OCI-M2 (cell line): ENCODE data around the gene MAMLD1.

ENCODE experiments used
- DNase-seq: peaks from one replicate; lab custom pipeline; 2025; ENCODE audit not compliant: unreplicated experiment; lab: John Stamatoyannopoulos, UW

The MAMLD1 gene

DNA sequence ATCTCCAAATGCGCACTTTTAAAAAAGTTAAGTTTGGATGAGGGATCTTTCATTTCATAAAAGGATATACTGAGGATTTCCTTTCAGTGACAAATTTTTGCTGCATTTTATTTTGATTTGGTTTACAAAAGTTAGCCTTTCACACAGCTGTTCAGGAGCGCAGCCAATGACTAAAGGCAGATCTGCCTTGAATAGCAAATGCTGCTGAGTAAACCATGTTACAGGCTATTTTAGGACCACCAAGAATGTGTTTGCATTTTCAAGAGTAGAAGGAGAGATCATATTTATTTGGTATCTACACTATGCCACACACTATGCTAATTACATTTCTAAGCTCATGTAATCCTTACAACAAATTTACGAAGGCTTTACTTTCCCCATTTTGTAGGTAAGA lies 92.1 kb downstream of the MAMLD1 start:
- DNase-seq = no peak

DNA sequence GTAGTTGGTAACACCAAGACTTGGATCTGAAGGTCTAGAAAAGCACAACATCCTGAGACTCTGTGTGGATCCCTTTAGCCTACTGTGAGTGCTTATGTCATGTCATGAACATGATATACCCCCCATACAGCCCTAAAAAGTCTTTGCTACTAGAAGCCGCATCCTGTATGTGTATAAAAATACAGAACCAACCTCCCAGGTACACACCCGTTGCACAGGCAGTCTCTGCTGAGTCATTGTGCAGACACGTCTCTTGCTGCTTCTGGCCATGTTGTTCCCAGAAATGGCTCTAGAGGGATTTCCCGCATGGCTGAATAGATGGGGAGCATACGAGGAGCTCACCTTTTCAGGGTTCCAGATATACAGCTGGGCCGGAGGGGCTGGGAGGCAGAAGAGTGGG lies 93.3 kb downstream of the MAMLD1 start:
- DNase-seq = no peak

DNA sequence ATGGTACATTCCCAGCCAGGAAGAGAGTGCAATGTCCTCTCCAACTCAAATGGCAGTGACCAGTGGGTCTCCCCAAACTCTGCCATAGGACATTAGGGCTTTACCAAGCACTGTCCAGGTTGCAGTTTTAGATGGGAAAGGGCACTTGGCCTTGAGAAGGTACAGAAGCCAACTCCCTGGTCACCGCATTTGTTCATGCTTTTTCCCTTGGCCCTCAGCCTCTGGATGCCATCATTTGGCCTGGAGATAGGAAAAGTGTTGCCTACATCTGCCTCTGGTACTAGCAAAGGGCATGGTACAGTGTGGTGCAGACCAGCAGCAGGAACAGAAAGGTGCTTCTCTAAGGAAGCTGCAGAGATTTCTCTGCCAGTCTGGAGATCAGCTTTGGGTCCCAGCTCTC lies 93.8 kb downstream of the MAMLD1 start:
- no peak for DNase-seq

DNA sequence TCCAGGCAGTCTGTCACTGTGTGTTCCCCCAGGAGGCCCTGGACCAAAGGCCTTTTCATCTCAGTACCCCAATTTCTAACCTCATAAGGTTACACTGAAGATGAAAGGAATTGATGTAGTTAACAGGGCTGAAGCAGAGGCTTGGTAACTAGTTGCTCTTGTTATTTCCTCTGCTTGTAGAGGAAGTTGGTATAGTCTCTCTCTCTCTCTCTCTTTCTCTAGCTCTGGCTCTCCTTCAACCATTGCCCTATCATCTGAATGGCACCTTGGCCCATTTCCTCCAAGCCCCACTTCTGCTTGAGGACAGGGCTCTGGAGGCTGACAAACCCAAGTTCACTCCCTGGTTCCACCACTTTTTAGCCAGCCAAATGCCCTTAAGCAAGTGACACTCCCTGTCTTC lies 96.1 kb downstream of the MAMLD1 start:
- DNase-seq = no peak

DNA sequence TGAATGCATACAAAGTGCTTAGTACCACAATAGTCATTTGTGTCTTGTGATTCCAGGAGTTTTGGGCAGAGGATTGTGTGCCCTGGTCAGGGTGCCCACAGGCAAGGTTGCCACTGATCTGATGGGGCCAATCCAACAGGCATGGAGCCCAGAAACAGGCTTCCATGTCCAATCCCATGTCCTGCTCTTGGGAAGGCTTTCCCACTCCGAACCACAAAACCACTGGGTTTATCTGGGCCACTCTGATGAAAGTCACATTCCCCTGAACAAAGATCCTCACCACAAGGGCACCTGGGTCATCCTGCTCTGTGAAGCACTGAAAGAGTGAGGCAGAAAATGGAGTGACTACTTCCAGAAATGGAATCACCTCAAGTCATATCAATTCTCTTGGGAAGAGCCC lies 96.9 kb downstream of the MAMLD1 start:
- no peak for DNase-seq

DNA sequence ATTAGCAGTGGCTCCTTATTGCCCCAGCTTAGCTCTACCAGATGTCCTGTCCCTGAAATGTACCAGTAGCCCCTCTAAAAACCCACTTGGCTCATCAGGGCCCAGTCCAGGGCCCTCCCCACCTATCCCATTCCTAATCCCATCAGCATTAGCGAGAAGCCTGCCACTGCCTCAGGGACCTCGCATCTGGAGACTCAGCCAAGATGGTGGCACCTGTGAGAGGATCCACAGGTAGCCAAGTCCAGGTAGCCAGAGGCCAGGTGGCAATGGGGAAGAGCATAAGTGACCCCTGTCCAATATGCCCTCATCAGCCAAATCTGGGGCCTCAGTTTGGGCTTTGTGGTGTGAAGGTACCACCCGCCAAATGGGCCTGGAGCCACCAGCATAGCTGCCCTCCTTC lies 97.7 kb downstream of the MAMLD1 start:
- DNase-seq = no peak

DNA sequence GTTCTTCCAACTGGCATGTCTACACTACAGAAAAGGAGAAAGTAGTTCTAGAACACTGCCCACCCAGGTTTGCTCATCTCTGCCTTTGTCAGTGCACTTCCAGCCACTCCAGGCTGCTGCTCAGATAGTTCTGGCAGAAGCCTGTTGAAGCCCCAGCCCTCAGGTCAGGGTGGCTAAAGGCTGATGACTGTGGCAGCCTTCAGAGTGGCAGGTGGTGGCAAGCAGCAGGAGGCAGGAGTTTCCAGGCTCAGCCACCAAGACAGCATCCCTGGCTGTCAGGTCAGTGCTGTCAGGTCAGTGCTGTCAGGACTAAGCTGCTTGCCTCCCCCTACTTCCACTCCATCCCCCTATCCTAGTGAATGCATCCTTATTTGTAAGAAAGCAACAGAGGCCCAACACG lies 100.4 kb downstream of the MAMLD1 start:
- DNase-seq = no peak

DNA sequence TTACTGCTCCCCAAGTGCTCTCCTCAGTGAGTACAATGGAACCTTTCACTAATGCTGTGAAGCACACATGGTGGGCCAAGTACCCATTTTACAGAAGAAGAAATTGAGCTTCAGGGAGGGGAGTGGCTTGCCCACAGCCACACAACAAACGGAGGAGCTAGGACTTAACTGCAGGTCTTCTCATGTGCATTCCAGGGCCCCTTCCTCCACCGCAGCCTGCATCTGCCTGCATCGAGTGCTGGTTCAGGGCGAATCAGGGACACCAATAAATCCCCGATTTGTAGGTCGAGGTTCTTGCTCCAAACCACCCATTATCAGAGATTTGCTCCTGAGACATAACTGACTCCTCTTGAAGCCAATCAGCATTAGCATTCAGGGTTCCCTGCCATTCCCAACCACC lies 100.9 kb downstream of the MAMLD1 start:
- no peak for DNase-seq

DNA sequence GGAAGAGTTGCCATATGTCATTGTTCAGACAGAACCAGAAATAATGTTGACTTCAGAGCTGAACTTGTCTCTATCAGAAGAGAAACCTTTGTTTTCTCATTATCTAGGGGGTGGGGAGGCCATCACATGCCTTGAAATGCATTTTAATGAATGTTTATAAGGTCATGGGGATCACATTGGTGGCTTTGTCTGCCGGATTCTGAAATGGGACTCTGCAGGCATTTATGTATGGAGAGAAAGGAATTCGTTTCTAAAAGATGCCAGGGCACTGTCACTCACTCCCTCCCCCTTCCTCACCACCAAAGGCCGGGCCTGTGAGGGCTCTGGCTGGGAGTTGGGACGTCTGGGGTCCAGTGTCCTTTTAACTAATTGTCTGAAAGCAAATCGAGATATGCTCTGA lies 102.2 kb downstream of the MAMLD1 start:
- no peak for DNase-seq

DNA sequence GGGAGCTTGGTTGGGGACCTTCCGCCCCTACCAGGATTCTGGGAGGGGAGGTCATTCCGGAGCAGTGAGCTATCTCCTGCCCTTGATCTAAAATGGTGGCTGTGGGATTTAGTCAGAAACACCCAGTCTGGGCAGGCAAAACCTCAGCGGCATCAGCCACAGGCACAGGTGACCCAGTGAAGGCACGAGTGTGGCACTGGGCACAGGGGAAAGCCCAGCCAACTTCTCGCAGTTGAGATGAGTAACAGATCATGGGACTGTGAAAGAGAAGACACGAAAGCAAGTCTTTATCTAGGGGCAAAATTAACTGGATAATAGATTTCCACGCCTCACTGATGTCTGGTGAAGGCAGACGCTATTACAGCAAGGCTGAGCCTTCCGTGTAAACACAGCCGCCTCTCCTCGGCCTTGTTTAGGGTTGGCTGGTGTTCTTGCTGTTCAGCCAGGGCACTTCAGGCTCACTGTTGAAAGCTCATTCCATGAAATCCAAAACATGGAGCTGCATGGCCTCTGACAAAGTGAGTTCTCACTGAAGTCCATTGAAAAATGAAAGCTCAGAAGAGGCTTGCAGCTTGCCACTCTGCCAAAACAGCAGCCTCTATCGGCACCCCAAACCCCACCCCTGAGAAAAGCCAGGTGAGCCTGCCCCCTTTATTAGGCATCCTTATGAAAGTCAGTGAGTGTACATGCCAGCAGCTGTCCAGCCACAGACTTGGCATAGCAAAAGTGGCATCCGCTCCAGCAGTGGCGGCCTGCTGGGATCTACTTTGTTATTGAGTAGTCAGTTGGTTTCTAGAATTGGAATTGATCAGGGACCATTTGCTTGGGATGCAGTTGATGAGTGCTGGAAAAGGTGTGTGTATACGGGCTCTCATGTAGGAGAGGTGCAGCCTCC lies 103.0 kb downstream of the MAMLD1 start:
- DNase-seq = no peak

DNA sequence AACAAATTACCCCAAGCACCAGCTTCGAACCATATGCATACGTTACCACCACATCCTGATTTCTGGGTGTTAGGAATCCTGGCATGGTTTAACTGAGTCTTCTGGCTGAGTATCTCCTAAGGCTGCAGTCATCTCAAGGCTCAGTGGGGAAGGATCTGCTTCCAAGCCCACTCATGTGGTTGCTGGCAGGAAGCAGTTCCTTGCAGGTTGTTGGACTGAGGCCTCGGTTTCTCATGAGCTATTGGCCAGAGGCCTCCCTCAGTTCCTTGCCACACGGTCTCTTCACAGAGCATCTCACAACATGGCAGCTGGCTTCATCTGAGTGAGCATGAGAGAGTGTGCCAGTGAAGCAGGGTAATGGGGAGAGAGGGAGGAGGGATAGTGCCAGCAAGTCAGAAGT lies 109.2 kb downstream of the MAMLD1 start:
- DNase-seq = no peak

DNA sequence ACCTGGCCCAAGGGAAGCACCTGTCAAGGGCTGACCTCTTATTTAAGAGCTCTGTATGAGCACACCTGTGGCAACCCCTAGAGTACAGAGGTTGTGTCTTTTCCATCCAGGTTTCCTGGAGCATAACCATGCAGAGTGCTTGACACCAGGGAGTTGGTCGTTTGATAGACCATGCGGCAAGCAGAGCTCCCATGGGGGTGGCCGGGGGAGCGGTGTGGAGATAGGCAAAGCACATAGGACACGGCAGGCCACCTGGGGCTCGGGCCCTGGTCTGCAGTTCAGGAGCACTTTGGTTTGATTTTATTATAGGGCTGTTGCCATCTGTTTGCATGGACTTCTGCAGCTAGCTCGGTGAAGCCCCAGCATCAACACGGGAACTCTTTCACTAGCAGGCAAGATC lies 110.3 kb downstream of the MAMLD1 start:
- no peak for DNase-seq

DNA sequence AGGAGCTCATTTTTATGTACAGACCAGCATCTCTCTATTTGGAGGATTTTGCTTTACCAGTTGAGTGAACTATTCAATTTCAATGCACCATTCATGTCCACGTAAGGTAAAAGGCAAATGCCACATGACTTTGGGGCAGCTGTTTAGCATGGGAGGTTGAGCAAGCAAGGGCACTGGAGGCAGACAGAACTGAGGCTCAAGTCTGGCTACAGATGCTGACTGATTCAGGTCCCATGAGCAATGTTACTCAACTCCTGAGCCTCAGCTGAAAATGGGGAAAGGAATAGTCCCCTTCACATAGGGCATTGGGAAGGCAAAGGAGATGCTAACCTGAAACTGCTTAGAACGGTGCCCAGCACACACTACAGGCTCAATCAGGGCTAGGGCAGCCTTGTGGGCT lies 112.3 kb downstream of the MAMLD1 start:
- no peak for DNase-seq

DNA sequence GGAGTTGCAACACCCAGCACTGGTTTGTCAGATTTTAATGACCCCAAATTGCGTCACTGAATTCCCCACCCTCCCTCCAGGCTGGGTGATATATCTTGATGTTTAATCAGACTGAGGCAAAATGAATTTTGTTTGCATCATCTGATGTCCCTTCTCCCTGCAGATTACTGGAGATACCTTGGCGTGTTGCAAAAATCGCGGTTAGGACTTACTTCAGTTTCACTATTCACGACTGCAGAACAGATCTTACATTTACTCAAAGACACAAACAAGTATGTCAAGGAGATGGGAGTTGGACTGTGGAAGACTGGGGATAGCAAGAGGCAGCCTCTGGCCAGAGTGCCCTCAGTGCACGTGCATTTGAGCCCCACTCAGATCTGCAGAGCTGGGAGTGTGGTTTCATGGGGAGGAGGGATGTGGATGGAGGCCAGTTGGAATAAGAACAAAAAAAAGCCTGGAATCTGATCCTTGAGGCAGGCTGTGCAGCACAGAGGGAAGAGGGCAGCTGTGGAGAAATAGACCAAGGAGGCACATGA lies 113.1 kb downstream of the MAMLD1 start:
- DNase-seq = no peak

DNA sequence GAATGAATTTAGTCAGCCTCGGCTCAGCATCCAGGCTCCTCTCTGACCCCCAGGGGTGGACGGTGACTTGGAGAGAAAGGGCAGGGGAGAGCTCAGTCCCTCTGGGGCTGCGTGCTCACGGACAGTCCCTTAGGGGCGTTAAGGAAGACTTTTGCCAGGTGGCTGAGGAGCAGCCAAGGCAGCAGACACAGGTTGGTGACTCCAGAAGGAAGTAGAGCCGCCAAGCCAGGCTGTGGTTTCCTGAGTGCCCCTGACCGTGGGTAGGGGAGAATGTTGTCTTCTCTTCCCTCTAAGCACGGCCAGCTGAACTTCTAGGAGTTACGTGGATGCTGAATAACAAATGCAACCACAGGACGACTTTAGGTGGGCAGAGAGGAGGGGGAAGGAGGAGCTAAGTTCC lies 114.3 kb downstream of the MAMLD1 start:
- DNase-seq = no peak

DNA sequence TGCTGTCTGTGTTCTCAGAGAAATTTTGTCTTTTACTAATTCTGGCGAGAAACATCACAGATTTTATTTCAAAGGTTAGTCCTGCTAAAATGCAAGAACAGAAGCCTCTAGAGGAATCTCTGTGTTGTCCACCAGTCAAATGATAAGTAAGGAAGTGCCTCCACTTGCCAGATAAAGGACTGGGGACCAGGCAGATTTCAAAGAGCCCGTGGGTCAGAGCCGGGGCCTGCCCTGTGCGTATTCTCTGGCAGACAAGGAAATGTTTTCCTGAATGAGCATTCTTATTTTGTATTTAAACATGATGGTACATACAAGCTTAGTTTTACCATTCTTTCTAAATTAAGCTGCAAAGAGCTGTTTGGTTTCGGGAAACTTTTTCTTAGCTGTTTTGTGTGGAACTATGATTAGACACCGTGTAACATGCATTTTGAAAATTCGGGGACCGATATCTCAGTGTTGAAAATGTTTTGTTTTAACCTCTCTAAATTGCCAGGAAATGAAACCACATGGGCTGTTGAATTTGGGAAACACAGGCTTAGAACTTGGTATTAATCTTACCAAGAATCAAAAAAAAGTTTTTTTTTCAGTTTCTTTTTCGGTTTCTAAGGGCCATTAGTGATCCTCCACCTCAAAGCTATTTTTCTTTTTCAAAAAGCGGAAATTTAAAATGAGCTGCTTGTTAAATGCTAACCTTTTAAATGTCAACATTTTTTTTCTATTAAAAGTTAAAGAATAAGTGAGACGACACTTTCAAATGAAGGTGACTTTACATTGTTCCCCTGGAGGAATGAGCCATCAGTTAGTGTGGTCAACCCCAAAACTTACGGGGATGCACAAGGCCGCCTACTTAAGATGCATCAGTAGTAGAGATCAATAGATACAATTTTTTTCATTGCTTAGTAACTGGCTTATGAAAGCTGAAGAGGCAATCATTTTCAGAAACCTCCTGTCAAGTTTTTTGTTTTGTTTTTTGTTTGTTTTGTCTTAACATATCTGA lies 115.7 kb downstream of the MAMLD1 start:
- no peak for DNase-seq

DNA sequence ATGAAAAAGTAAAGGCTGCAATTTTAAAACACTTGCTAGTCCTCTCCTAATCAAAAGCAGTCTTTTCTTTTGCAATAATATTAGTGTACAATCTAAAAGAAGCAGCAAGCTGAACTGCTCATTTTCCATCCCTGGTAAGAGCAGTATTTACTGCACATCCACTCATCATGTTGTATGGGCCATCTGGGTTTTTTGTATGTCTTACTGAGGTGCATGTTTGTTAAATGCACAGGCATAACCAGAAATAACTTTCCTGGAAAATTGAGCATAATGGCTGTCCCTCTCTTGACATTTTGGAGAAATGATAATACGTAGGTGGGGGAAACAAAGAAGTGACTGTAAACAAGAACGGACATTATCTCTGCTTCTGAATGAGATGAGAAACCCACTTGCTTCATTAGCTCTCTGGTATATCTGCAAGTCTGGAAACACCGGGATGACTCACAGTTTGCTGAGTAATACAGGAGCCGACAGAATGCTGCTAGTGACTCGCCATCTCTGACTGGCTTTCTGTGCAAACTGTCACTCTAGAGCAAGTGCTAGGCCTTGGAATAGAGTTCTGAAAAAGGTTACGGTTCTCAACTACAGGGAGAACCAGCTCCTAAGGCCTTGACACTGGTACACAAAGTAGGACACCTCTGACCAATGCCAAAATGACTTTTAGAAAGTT lies 119.6 kb downstream of the MAMLD1 start:
- no peak for DNase-seq

DNA sequence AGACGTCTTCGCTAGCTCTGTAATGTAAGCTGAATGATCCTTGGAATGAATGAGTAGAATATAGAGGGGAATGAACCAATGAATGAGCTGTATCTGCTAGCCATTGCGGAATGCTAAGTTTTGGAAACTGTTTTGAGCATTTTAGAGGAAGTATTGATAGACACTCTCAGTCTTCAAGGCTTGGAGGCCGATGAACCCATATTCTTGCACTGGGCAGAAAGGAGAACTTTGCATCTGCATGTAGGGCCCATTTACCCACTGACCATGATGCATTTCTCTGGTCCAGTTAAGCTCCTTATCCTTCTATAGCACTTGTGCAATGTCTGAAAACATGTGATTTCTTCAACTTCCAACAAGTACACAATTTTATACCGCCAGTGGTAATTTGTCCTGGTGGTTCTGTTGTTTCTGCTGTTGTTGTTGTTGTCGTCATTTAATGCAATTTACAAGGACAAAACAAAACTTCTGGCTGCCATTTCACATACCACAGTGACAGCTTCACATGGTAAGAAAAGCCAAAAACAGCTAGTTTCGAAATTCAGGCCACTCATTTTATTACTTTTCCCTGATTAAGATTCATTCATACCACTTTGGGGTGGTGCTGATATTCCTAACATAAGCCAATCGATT lies 120.4 kb downstream of the MAMLD1 start:
- no peak for DNase-seq

DNA sequence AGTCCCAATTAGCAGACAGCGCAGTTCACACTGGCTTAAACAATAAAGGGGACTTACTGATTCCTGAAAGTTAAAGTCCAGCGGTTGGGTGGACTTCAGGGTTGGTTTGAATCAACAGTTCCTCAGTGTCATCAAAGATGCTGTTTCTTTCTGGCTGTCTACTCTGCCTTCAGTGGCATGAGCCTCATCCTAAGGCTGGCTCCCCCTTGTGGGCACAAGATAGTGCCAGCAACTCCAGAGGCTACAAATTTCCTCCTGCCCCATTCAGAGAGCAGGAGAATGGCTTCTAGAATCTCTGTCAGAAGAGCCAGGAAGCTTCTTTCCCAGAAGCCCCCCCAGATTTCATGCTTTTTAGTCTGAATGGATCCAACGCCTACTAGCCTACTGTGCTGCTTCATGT lies 122.9 kb downstream of the MAMLD1 start:
- DNase-seq = no peak

DNA sequence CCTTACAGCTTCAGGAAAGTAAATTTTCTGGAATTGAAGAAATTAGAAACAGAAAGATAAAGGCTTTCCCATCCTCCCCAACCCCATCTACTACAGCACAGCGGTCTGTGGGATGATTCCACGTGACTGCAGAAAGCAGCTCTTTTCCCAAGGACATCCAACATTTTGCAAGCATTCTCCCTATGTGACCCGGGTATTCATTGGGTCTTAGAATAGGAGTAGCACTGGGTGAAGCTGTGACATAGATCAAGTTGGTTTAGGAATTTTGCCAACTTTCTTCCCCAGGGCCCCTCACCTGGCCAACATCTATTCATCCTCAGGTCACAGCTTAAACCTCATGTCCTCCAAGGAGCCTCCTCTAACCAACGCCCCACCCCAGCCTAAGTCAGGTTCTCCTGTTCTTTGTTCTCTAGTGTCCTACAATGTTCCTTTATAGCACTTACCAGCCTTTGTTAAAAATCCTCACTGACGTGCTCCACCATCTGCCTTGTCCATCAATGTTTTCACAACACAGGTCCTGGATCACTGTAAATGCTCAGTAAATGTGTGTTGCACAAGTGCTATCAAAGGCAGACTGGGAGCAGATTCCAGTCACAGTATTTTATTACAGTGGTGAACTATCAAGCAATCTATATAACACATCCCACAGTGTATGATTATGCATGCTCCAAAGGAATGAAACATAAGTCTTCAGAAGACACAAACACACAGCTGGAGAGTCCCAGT lies 124.4 kb downstream of the MAMLD1 start:
- no peak for DNase-seq
